SK-N-SH treated with all-trans-retinoic acid at 6 μM for 48 hours (cell line): ENCODE results near the gene REV3L.

ENCODE experiments used
- ATAC-seq: fragments of 200-7000 bp; cut with Tn5 transposase; 3 replicates; pipeline ENCODE4 v1.9.1; 2020; ENCODE audit warnings: mild to moderate bottlenecking, moderate library complexity
- ARNTL ChIP-seq: fragments of 450-650 bp; formaldehyde crosslinking; IDR thresholded peaks from 2 replicates; pipeline ENCODE4 v1.5.0; 2020; ENCODE audit warnings: low read depth, mild to moderate bottlenecking, moderate library complexity, borderline replicate concordance
- BACH2 ChIP-seq: fragments of 250-450 bp; sonication (Bioruptor Pico); IDR thresholded peaks from 2 replicates; pipeline ENCODE4 v1.9.0; 2021; ENCODE audit warnings: mild to moderate bottlenecking, borderline replicate concordance
- CREB5 ChIP-seq: fragments of 250-450 bp; sonication (Bioruptor Pico); IDR thresholded peaks from 2 replicates; pipeline ENCODE4 v1.5.1; 2020; ENCODE audit warnings: low read depth, mild to moderate bottlenecking, moderate library complexity
- CSDC2 ChIP-seq: fragments of 250-450 bp; sonication (Bioruptor Pico); IDR thresholded peaks from 2 replicates; pipeline ENCODE4 v1.5.0; 2020; ENCODE audit warnings: mild to moderate bottlenecking, moderate library complexity
- ESRRG ChIP-seq: fragments of 250-450 bp; sonication (Bioruptor Pico); IDR thresholded peaks from 2 replicates; pipeline ENCODE4 v1.6.1; 2021; ENCODE audit warnings: mild to moderate bottlenecking
- GLIS3 ChIP-seq: fragments of 250-450 bp; sonication (Bioruptor Pico); IDR thresholded peaks from 2 replicates; pipeline ENCODE4 v1.5.0; 2020; ENCODE audit warnings: mild to moderate bottlenecking, moderate library complexity
- ISL1 ChIP-seq: fragments of 250-450 bp; sonication (Bioruptor Pico); IDR thresholded peaks from 2 replicates; pipeline ENCODE4 v2.1.2; 2022; ENCODE audit warnings: mild to moderate bottlenecking, moderate library complexity
- OSR1 ChIP-seq: fragments of 250-450 bp; sonication (Bioruptor Pico); IDR thresholded peaks from 2 replicates; pipeline ENCODE4 v1.8.0; 2022; ENCODE audit warnings: moderate library complexity, mild to moderate bottlenecking, inconsistent platforms
- PPARA ChIP-seq: fragments of 250-450 bp; sonication (Bioruptor Pico); IDR thresholded peaks from 2 replicates; pipeline ENCODE4 v1.5.0; 2020; ENCODE audit warnings: mild to moderate bottlenecking, borderline replicate concordance
- SNAI2 ChIP-seq: fragments of 250-450 bp; sonication (Bioruptor Pico); IDR thresholded peaks from 2 replicates; pipeline ENCODE4 v1.5.0; 2020; ENCODE audit warnings: mild to moderate bottlenecking, moderate library complexity
- TCF4 ChIP-seq: fragments of 250-450 bp; sonication (Bioruptor Pico); IDR thresholded peaks from 2 replicates; pipeline ENCODE4 v1.8.0; 2021; ENCODE audit warnings: mild to moderate bottlenecking, moderate library complexity, borderline replicate concordance
- TOX ChIP-seq: fragments of 250-450 bp; sonication (Bioruptor Pico); IDR thresholded peaks from 2 replicates; pipeline ENCODE4 v1.8.0; 2021; ENCODE audit warnings: mild to moderate bottlenecking, moderate library complexity, borderline replicate concordance
- TSHZ2 ChIP-seq: fragments of 250-450 bp; sonication (Bioruptor Pico); IDR thresholded peaks from 2 replicates; pipeline ENCODE4 v1.5.0; 2020; ENCODE audit warnings: mild to moderate bottlenecking, moderate library complexity
- ZC3H10 ChIP-seq: fragments of 250-450 bp; sonication (Bioruptor Pico); IDR thresholded peaks from 2 replicates; pipeline ENCODE4 v1.5.1; 2021; ENCODE audit warnings: mild to moderate bottlenecking, moderate library complexity
- ZFP3 ChIP-seq: fragments of 250-450 bp; sonication (Bioruptor Pico); IDR thresholded peaks from 2 replicates; pipeline ENCODE4 v1.5.0; 2020; ENCODE audit warnings: mild to moderate bottlenecking, moderate library complexity
- ZFP30 ChIP-seq: fragments of 450-650 bp; formaldehyde crosslinking; IDR thresholded peaks from 2 replicates; pipeline ENCODE4 v1.5.0; 2022; ENCODE audit warnings: mild to moderate bottlenecking, moderate library complexity
- ZNF565 ChIP-seq: fragments of 450-650 bp; formaldehyde crosslinking; conservative IDR thresholded peaks from 2 replicates; pipeline ENCODE4 v1.5.0; 2020; ENCODE audit warnings: low read depth, mild to moderate bottlenecking, moderate library complexity
- ZNF70 ChIP-seq: fragments of 450-650 bp; formaldehyde crosslinking; IDR thresholded peaks from 2 replicates; pipeline ENCODE4 v1.5.0; 2020; ENCODE audit warnings: mild to moderate bottlenecking, moderate library complexity
- ZNF8 ChIP-seq: fragments of 450-650 bp; formaldehyde crosslinking; IDR thresholded peaks from 2 replicates; pipeline ENCODE4 v1.5.0; 2020; ENCODE audit warnings: mild to moderate bottlenecking, moderate library complexity
- TF ChIP-seq, protein P1 (sequence below): fragments of 250-450 bp; sonication (Bioruptor Pico); IDR thresholded peaks from 2 replicates; pipeline ENCODE4 v1.5.1; 2021; ENCODE audit warnings: mild to moderate bottlenecking, moderate library complexity
- TF ChIP-seq, protein P2 (sequence below): fragments of 250-450 bp; sonication (Bioruptor Pico); IDR thresholded peaks from 2 replicates; pipeline ENCODE4 v1.8.0; 2020; ENCODE audit warnings: mild to moderate bottlenecking, moderate library complexity, borderline replicate concordance
- TF ChIP-seq, protein P3 (sequence below): fragments of 250-450 bp; sonication (Bioruptor Pico); IDR thresholded peaks from 2 replicates; pipeline ENCODE4 v1.8.0; 2021; ENCODE audit warnings: low read depth, mild to moderate bottlenecking, moderate library complexity, borderline replicate concordance

Gene REV3L

GRCh38 chr6:111406200-111406721 lies 76.8 kb downstream of the REV3L start:
- TF ChIP-seq BACH2 (CRISPR knock-in tag) (no peak), ZC3H10 (CRISPR knock-in tag) (no peak), OSR1 (CRISPR knock-in tag) (no peak), TOX (CRISPR knock-in tag) (no peak), CREB5 (no peak), CSDC2 (no peak), ZFP3 (CRISPR knock-in tag) (no peak), ZFP30 (no peak), PPARA (CRISPR knock-in tag) (no peak), ZNF70 (no peak), ESRRG (CRISPR knock-in tag) (no peak), TSHZ2 (CRISPR knock-in tag) (no peak), ZNF8 (no peak), ZNF565 (CRISPR knock-in tag) (no peak)

DNA sequence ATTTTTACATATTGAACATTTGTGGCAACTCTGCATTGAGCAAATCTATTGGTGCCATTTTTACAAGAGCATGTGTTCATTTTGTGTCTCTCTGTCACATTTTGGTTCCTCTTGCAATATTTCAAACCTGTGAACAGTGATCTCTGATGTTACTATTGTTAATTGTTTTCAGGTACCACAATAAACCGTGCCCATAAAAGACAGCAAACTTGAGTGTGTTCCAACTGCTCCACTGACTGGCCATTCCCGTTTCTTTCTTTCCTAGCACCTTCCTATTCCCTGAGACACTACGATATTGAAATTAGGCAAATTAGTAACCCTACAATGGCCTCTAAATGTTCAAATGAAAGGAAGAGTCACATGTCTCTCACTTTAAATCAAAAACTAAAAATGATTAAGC lies 79.6 kb downstream of the REV3L start:
- no peak for TF ChIP-seq PPARA (CRISPR knock-in tag)
- no peak for TF ChIP-seq ZFP30
- TF ChIP-seq BACH2 (CRISPR knock-in tag) = no peak
- no peak for TF ChIP-seq ESRRG (CRISPR knock-in tag)
- TF ChIP-seq ARNTL = no peak
- no peak for TF ChIP-seq ZNF8
- TF ChIP-seq TCF4 (CRISPR knock-in tag) = no peak
- TF ChIP-seq ZNF565 (CRISPR knock-in tag) = no peak
- TF ChIP-seq GLIS3 (CRISPR knock-in tag) = no peak
- TF ChIP-seq, protein P1, sequence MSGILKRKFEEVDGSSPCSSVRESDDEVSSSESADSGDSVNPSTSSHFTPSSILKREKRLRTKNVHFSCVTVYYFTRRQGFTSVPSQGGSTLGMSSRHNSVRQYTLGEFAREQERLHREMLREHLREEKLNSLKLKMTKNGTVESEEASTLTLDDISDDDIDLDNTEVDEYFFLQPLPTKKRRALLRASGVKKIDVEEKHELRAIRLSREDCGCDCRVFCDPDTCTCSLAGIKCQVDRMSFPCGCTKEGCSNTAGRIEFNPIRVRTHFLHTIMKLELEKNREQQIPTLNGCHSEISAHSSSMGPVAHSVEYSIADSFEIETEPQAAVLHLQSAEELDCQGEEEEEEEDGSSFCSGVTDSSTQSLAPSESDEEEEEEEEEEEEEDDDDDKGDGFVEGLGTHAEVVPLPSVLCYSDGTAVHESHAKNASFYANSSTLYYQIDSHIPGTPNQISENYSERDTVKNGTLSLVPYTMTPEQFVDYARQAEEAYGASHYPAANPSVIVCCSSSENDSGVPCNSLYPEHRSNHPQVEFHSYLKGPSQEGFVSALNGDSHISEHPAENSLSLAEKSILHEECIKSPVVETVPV (CRISPR knock-in tag) = no peak
- TF ChIP-seq ZNF70 = no peak
- TF ChIP-seq, protein P2, sequence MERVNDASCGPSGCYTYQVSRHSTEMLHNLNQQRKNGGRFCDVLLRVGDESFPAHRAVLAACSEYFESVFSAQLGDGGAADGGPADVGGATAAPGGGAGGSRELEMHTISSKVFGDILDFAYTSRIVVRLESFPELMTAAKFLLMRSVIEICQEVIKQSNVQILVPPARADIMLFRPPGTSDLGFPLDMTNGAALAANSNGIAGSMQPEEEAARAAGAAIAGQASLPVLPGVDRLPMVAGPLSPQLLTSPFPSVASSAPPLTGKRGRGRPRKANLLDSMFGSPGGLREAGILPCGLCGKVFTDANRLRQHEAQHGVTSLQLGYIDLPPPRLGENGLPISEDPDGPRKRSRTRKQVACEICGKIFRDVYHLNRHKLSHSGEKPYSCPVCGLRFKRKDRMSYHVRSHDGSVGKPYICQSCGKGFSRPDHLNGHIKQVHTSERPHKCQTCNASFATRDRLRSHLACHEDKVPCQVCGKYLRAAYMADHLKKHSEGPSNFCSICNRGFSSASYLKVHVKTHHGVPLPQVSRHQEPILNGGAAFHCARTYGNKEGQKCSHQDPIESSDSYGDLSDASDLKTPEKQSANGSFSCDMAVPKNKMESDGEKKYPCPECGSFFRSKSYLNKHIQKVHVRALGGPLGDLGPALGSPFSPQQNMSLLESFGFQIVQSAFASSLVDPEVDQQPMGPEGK (CRISPR knock-in tag) = no peak
- TF ChIP-seq ZFP3 (CRISPR knock-in tag) = no peak
- no peak for TF ChIP-seq ISL1 (CRISPR knock-in tag)
- TF ChIP-seq, protein P3, sequence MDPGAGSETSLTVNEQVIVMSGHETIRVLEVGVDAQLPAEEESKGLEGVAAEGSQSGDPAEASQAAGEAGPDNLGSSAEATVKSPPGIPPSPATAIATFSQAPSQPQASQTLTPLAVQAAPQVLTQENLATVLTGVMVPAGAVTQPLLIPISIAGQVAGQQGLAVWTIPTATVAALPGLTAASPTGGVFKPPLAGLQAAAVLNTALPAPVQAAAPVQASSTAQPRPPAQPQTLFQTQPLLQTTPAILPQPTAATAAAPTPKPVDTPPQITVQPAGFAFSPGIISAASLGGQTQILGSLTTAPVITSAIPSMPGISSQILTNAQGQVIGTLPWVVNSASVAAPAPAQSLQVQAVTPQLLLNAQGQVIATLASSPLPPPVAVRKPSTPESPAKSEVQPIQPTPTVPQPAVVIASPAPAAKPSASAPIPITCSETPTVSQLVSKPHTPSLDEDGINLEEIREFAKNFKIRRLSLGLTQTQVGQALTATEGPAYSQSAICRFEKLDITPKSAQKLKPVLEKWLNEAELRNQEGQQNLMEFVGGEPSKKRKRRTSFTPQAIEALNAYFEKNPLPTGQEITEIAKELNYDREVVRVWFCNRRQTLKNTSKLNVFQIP (CRISPR knock-in tag) = no peak
- TF ChIP-seq OSR1 (CRISPR knock-in tag) = no peak
- no peak for TF ChIP-seq CREB5
- TF ChIP-seq TOX (CRISPR knock-in tag) = no peak
- TF ChIP-seq SNAI2 (CRISPR knock-in tag) = no peak
- TF ChIP-seq CSDC2 = no peak
- ATAC-seq = no peak

More at GRCh38 chr6:111406200-111406721, 76.8 kb downstream of the REV3L start:
- ATAC-seq = no peak
